ENCODE measurements around the gene SAMD4A.

SAMD4A gene

GRCh38 chr14:54704768-54705167 lies 137.8 kb downstream of the SAMD4A start:
- no peak overlapping the region for H3K4me3 Mint-ChIP-seq
- no peaks in the 10 kb centered on the region for H3K9me3 Mint-ChIP-seq

GRCh38 chr14:54706769-54707168 lies 139.8 kb downstream of the SAMD4A start:
- peaks cover 13% of the 10 kb centered on the region for H3K4me1 Mint-ChIP-seq
- no peaks in the 10 kb centered on the region for H3K27me3 Mint-ChIP-seq
- no peak for DNase-seq (ENCODE audit: low spot score in 2 of 2)
- no peak overlapping the region for H3K4me3 Mint-ChIP-seq
- no peaks in the 10 kb centered on the region for H3K9me3 Mint-ChIP-seq
- no peak for ATAC-seq (ENCODE audit: low read depth)
- H3K27ac Mint-ChIP-seq = no peak overlapping the region
- H3K36me3 Mint-ChIP-seq = peaks cover 9% of the 10 kb centered on the region

More at GRCh38 chr14:54704768-54705167, 137.8 kb downstream of the SAMD4A start:
- ATAC-seq (ENCODE audit: low read depth) (no peak), DNase-seq (ENCODE audit: low spot score in 2 of 2) (no peak)
- Mint-ChIP-seq H3K4me1 (peaks cover 5% of the 10 kb centered on the region), H3K27me3 (no peaks in the 10 kb centered on the region), H3K27ac (no peak overlapping the region), H3K36me3 (peaks cover 9% of the 10 kb centered on the region)

- no peaks in the 10 kb centered on the region for H3K9me3 Mint-ChIP-seq
- no peak overlapping the region for H3K27ac Mint-ChIP-seq
- ATAC-seq (ENCODE audit: low read depth) (no peak), DNase-seq (ENCODE audit: low spot score in 2 of 2) (no peak)
- no peak overlapping the region for H3K4me3 Mint-ChIP-seq
- H3K4me1 Mint-ChIP-seq = peaks cover 22% of the 10 kb centered on the region
- H3K36me3 Mint-ChIP-seq = peaks cover 4% of the 10 kb centered on the region
- H3K27me3 Mint-ChIP-seq = no peaks in the 10 kb centered on the region
These were observed 141.2 kb downstream of the SAMD4A start for GRCh38 chr14:54708161-54708560.

GRCh38 chr14:54708982-54709381 lies 142.1 kb downstream of the SAMD4A start:
- H3K4me3 Mint-ChIP-seq = no peak overlapping the region
- peaks cover 24% of the 10 kb centered on the region for H3K4me1 Mint-ChIP-seq
- no peaks in the 10 kb centered on the region for H3K9me3 Mint-ChIP-seq
- no peak overlapping the region for H3K27ac Mint-ChIP-seq
- no peak for ATAC-seq (ENCODE audit: low read depth)
- H3K36me3 Mint-ChIP-seq = peaks cover 4% of the 10 kb centered on the region
- no peaks in the 10 kb centered on the region for H3K27me3 Mint-ChIP-seq
- no peak for DNase-seq (ENCODE audit: low spot score in 2 of 2)

GRCh38 chr14:54709444-54709843 lies 142.5 kb downstream of the SAMD4A start:
- Mint-ChIP-seq H3K36me3 (peaks cover 4% of the 10 kb centered on the region), H3K4me3 (no peak overlapping the region), H3K9me3 (no peaks in the 10 kb centered on the region), H3K4me1 (peaks cover 26% of the 10 kb centered on the region), H3K27ac (no peak overlapping the region), H3K27me3 (no peaks in the 10 kb centered on the region)
- no peak for DNase-seq (ENCODE audit: low spot score in 2 of 2)
- ATAC-seq (ENCODE audit: low read depth) = peak; percentile 13

- Mint-ChIP-seq H3K36me3 (peaks cover 4% of the 10 kb centered on the region), H3K9me3 (no peaks in the 10 kb centered on the region), H3K27me3 (no peaks in the 10 kb centered on the region), H3K4me3 (no peak overlapping the region), H3K27ac (no peak overlapping the region), H3K4me1 (peaks cover 28% of the 10 kb centered on the region)
- no peak for DNase-seq (ENCODE audit: low spot score in 2 of 2)
- ATAC-seq (ENCODE audit: low read depth) = no peak
These were observed 142.9 kb downstream of the SAMD4A start for GRCh38 chr14:54709867-54710266.

GRCh38 chr14:54711312-54711711 lies 144.4 kb downstream of the SAMD4A start:
- Mint-ChIP-seq H3K27ac (peak overlapping the region; percentile 91), H3K9me3 (no peaks in the 10 kb centered on the region), H3K4me3 (peak overlapping the region; percentile 73), H3K27me3 (no peaks in the 10 kb centered on the region), H3K36me3 (peaks cover 4% of the 10 kb centered on the region), H3K4me1 (peaks cover 28% of the 10 kb centered on the region)
- no peak for DNase-seq (ENCODE audit: low spot score in 2 of 2)
- no peak for ATAC-seq (ENCODE audit: low read depth)

GRCh38 chr14:54711812-54712464 lies 145.0 kb downstream of the SAMD4A start:
- Mint-ChIP-seq H3K4me1 (peaks cover 27% of the 10 kb centered on the region), H3K27ac (peak overlapping the region; percentile 91), H3K36me3 (no peaks in the 10 kb centered on the region), H3K27me3 (no peaks in the 10 kb centered on the region), H3K4me3 (peak overlapping the region; percentile 73), H3K9me3 (no peaks in the 10 kb centered on the region)
- ATAC-seq (ENCODE audit: low read depth) = peak; percentile 66
- peak in 1 of 2 donors; percentile 2 for DNase-seq (ENCODE audit: low spot score in 2 of 2)

GRCh38 chr14:54712465-54713200 lies 145.7 kb downstream of the SAMD4A start:
- Mint-ChIP-seq H3K27ac (peak overlapping the region; percentile 91), H3K4me1 (peaks cover 27% of the 10 kb centered on the region), H3K9me3 (no peaks in the 10 kb centered on the region), H3K36me3 (no peaks in the 10 kb centered on the region), H3K4me3 (peak overlapping the region; percentile 73), H3K27me3 (no peaks in the 10 kb centered on the region)
- ATAC-seq (ENCODE audit: low read depth) (peak; percentile 81), DNase-seq (ENCODE audit: low spot score in 2 of 2) (no peak)

GRCh38 chr14:54713379-54713778 lies 146.5 kb downstream of the SAMD4A start:
- Mint-ChIP-seq H3K27ac (peak overlapping the region; percentile 91), H3K9me3 (no peaks in the 10 kb centered on the region), H3K27me3 (no peaks in the 10 kb centered on the region), H3K4me1 (peaks cover 27% of the 10 kb centered on the region), H3K36me3 (no peaks in the 10 kb centered on the region), H3K4me3 (no peak overlapping the region)
- DNase-seq (ENCODE audit: low spot score in 2 of 2) (no peak), ATAC-seq (ENCODE audit: low read depth) (no peak)

- Mint-ChIP-seq H3K4me1 (peaks cover 25% of the 10 kb centered on the region), H3K9me3 (peaks cover 2% of the 10 kb centered on the region), H3K27ac (no peak overlapping the region), H3K4me3 (no peak overlapping the region), H3K27me3 (no peaks in the 10 kb centered on the region), H3K36me3 (peaks cover 5% of the 10 kb centered on the region)
- DNase-seq (ENCODE audit: low spot score in 2 of 2) (no peak), ATAC-seq (ENCODE audit: low read depth) (no peak)
These were observed 148.3 kb downstream of the SAMD4A start for GRCh38 chr14:54715239-54715638.

- Mint-ChIP-seq H3K36me3 (peaks cover 7% of the 10 kb centered on the region), H3K27ac (no peak overlapping the region), H3K4me3 (no peak overlapping the region), H3K27me3 (no peaks in the 10 kb centered on the region), H3K9me3 (peaks cover 2% of the 10 kb centered on the region), H3K4me1 (peaks cover 27% of the 10 kb centered on the region)
- no peak for DNase-seq (ENCODE audit: low spot score in 2 of 2)
- no peak for ATAC-seq (ENCODE audit: low read depth)
These were observed 148.9 kb downstream of the SAMD4A start for GRCh38 chr14:54715811-54716210.

GRCh38 chr14:54716862-54717261 lies 149.9 kb downstream of the SAMD4A start:
- Mint-ChIP-seq H3K9me3 (peaks cover 2% of the 10 kb centered on the region), H3K27me3 (no peaks in the 10 kb centered on the region), H3K36me3 (peaks cover 8% of the 10 kb centered on the region), H3K27ac (no peak overlapping the region), H3K4me1 (peaks cover 21% of the 10 kb centered on the region), H3K4me3 (no peak overlapping the region)
- no peak for ATAC-seq (ENCODE audit: low read depth)
- DNase-seq (ENCODE audit: low spot score in 2 of 2) = no peak

GRCh38 chr14:54718046-54718445 lies 151.1 kb downstream of the SAMD4A start:
- H3K36me3 Mint-ChIP-seq = peaks cover 8% of the 10 kb centered on the region
- DNase-seq (ENCODE audit: low spot score in 2 of 2) = no peak
- H3K27ac Mint-ChIP-seq = no peak overlapping the region
- H3K27me3 Mint-ChIP-seq = no peaks in the 10 kb centered on the region
- H3K4me3 Mint-ChIP-seq = no peak overlapping the region
- H3K4me1 Mint-ChIP-seq = peaks cover 20% of the 10 kb centered on the region
- no peak for ATAC-seq (ENCODE audit: low read depth)
- H3K9me3 Mint-ChIP-seq = peaks cover 2% of the 10 kb centered on the region

Measured in memory B cell (primary cell).